HCT116 (cell line): ENCODE measurements around the gene UQCC5. TPM values are rescaled to one million over a fixed set of nuclear protein-coding genes. Genes with fewer than 3 reads are reported as not detected.

Experiments used
- ATAC-seq: fragments of 200-7000 bp; cut with Tn5 transposase; 2 replicates; pipeline ENCODE4 v1.9.1; 2020; ENCODE audit warnings: mild to moderate bottlenecking, moderate library complexity
- BruUV-seq: library from RNA; stranded (reverse); fragments of 400-500 nt; replicated peaks from 2 replicates; lab custom pipeline; 2021; lab: Mats Ljungman, UMichigan
- CTCF ChIA-PET: fragments of 300-600 bp; sonication (Branson Sonifier 250); formaldehyde crosslinking; loops from one replicate; lab custom pipeline; 2021; ENCODE audit warnings: antibody characterized with exemption; lab: Charles Lee
- POLR2A ChIA-PET: fragments of 300-600, 350-600 bp; sonication (Branson Sonifier 250); formaldehyde crosslinking; loops from one replicate; lab custom pipeline; 2021; ENCODE audit warnings: antibody characterized with exemption; lab: Charles Lee
- RAD21 ChIA-PET, 2 experiments: fragments of 300-600 bp; sonication (Branson Sonifier 250); formaldehyde crosslinking; loops; one replicate each; lab custom pipeline; 2023; ENCODE audit warnings: low total read pairs in 2 of 2; ENCODE audit not compliant: uncharacterized antibody in 2 of 2, unreplicated experiment in 2 of 2, low non-redundant PET in 1 of 2; lab: Charles Lee
- DNase-seq: peaks from one replicate; pipeline ENCODE4 v3.0.0-alpha.2; 2010; ENCODE audit warnings: low read depth, low spot score
- H2AFZ ChIP-seq: fragments of 200-600 bp; shearing (Covaris generic), sonication (generic); 2 replicates; pipeline ENCODE4 v1.6.1; 2017; ENCODE audit warnings: low read depth, mixed run types, mixed read lengths, antibody characterized with exemption, low read length; ENCODE audit not compliant: poor library complexity, severe bottlenecking
- H3K27ac ChIP-seq: 2 replicates; pipeline ENCODE4 v1.5.1; 2012; ENCODE audit warnings: low read depth, low read length
- H3K27me3 ChIP-seq: fragments of 200-600 bp; sonication (generic); 2 replicates; pipeline ENCODE4 v1.6.1; 2016; ENCODE audit warnings: mixed run types, low read length, mixed read lengths; ENCODE audit not compliant: insufficient read depth
- H3K36me3 ChIP-seq, 2 experiments: fragments of 200-500 bp in 1 of 2; fragments of 200-600 bp in 1 of 2; sonication (Bioruptor generic) in 1 of 2; sonication (generic) in 1 of 2; 2 replicates each; pipeline versions ENCODE4 v1.5.1 to v1.6.1; 2014 to 2016; ENCODE audit warnings: low read length in 2 of 2, inconsistent platforms in 1 of 2, mixed read lengths in 1 of 2, mixed run types in 1 of 2; ENCODE audit not compliant: insufficient read depth in 2 of 2, control insufficient read depth in 1 of 2
- H3K4me1 ChIP-seq, 2 experiments: fragments of 200-600 bp in 1 of 2; sonication (generic) in 1 of 2; 2 replicates each; pipeline versions ENCODE4 v1.5.1 to v1.6.1; 2012 to 2017; ENCODE audit warnings: low read length in 2 of 2, inconsistent platforms in 1 of 2, mild to moderate bottlenecking in 1 of 2, mixed read lengths in 1 of 2, mixed run types in 1 of 2, moderate library complexity in 1 of 2; ENCODE audit not compliant: insufficient read depth in 2 of 2, control insufficient read depth in 1 of 2
- H3K4me2 ChIP-seq: fragments of 200-600 bp; sonication (generic); 2 replicates; pipeline ENCODE4 v1.6.1; 2017; ENCODE audit warnings: mixed run types, low read length, mixed read lengths
- H3K4me3 ChIP-seq, 2 experiments: fragments of 200-600 bp in 1 of 2; sonication (generic) in 1 of 2; replicated peaks in 1 of 2; 2 replicates each; pipeline ENCODE4 v1.5.1; 2011 to 2016; ENCODE audit warnings: low read length in 2 of 2, control low read depth in 1 of 2, low read depth in 1 of 2, mild to moderate bottlenecking in 1 of 2, mixed read lengths in 1 of 2, mixed run types in 1 of 2
- H3K79me2 ChIP-seq: fragments of 200-600 bp; sonication (generic); 2 replicates; pipeline ENCODE4 v1.6.1; 2017; ENCODE audit warnings: mild to moderate bottlenecking, mixed run types, low read length, moderate library complexity, mixed read lengths; ENCODE audit not compliant: insufficient read depth
- H3K9ac ChIP-seq: fragments of 200-600 bp; sonication (generic); 2 replicates; pipeline ENCODE4 v1.6.1; 2016; ENCODE audit warnings: low read length, mixed read lengths
- H3K9me2 ChIP-seq: fragments of 200-600 bp; sonication (generic), shearing (Covaris generic); 2 replicates; pipeline ENCODE4 v1.6.1; 2017; ENCODE audit warnings: mixed run types, mild to moderate bottlenecking, moderate library complexity; ENCODE audit not compliant: insufficient read depth
- H3K9me3 ChIP-seq, 2 experiments: fragments of 200-500 bp in 1 of 2; fragments of 200-600 bp in 1 of 2; sonication (Bioruptor generic) in 1 of 2; sonication (generic) in 1 of 2; 2 replicates each; pipeline ENCODE4 v1.6.1; 2014 to 2017; ENCODE audit warnings: low read length in 2 of 2, mixed read lengths in 2 of 2, inconsistent platforms in 1 of 2, low read depth in 1 of 2, mild to moderate bottlenecking in 1 of 2, mixed run types in 1 of 2, moderate library complexity in 1 of 2; ENCODE audit not compliant: control insufficient read depth in 1 of 2, insufficient read depth in 1 of 2
- H4K20me1 ChIP-seq: fragments of 200-600 bp; sonication (generic), shearing (Covaris generic); 2 replicates; pipeline ENCODE4 v1.6.1; 2017; ENCODE audit warnings: mixed run types, mild to moderate bottlenecking, moderate library complexity; ENCODE audit not compliant: insufficient read depth
- ATF3 ChIP-seq: IDR thresholded peaks from 2 replicates; pipeline ENCODE4 v1.6.1; 2012
- CBX3 ChIP-seq: IDR thresholded peaks from 2 replicates; pipeline ENCODE4 v1.6.1; 2012; ENCODE audit warnings: low read depth
- CTCF ChIP-seq, 3 experiments: fragments of 200-600 bp in 1 of 3; sonication (generic) in 1 of 3; IDR thresholded peaks in 2 of 3; conservative IDR thresholded peaks in 1 of 3; 2 replicates each; pipeline ENCODE4 v1.5.1; 2012 to 2017; ENCODE audit warnings: low read depth in 2 of 3, low read length in 2 of 3, antibody characterized with exemption in 1 of 3, borderline replicate concordance in 1 of 3, control low read depth in 1 of 3, mild to moderate bottlenecking in 1 of 3, mixed read lengths in 1 of 3, mixed run types in 1 of 3, moderate library complexity in 1 of 3; ENCODE audit not compliant: insufficient read depth in 1 of 3
- ELF1 ChIP-seq: IDR thresholded peaks from 2 replicates; pipeline ENCODE4 v1.6.1; 2012; ENCODE audit warnings: low read depth, borderline replicate concordance
- EZH2 ChIP-seq: fragments of 200-600 bp; sonication (generic); IDR thresholded peaks from 2 replicates; pipeline ENCODE4 v1.6.1; 2017; ENCODE audit warnings: antibody characterized with exemption, mixed run types
- EZH2phosphoT487 ChIP-seq: fragments of 200-600 bp; IDR thresholded peaks from 2 replicates; pipeline ENCODE4 v1.6.1; 2018; ENCODE audit warnings: antibody characterized with exemption, borderline replicate concordance
- FOSL1 ChIP-seq: IDR thresholded peaks from 2 replicates; pipeline ENCODE4 v1.6.1; 2012; ENCODE audit warnings: low read depth
- MAX ChIP-seq: IDR thresholded peaks from 2 replicates; pipeline ENCODE4 v1.6.1; 2012
- POLR2A ChIP-seq: IDR thresholded peaks from 2 replicates; pipeline ENCODE4 v1.7.0; 2011; ENCODE audit warnings: borderline replicate concordance; ENCODE audit not compliant: insufficient read depth, insufficient read length; ENCODE audit errors: extremely low read depth
- POLR2AphosphoS5 ChIP-seq: IDR thresholded peaks from 2 replicates; pipeline ENCODE4 v1.6.1; 2011; ENCODE audit warnings: mild to moderate bottlenecking, low read depth, low read length, moderate library complexity
- REST ChIP-seq: IDR thresholded peaks from 2 replicates; pipeline ENCODE4 v1.6.1; 2012; ENCODE audit warnings: low read depth
- SIN3A ChIP-seq: IDR thresholded peaks from 2 replicates; pipeline ENCODE4 v1.6.1; 2012; ENCODE audit warnings: low read depth
- SP1 ChIP-seq: IDR thresholded peaks from 2 replicates; pipeline ENCODE4 v1.6.1; 2012; ENCODE audit warnings: low read depth
- SRF ChIP-seq: IDR thresholded peaks from 2 replicates; pipeline ENCODE4 v1.6.1; 2012; ENCODE audit warnings: low read depth
- TCF7L2 ChIP-seq: IDR thresholded peaks from 2 replicates; pipeline ENCODE4 v1.7.0; 2011; ENCODE audit warnings: borderline replicate concordance, inconsistent platforms; ENCODE audit not compliant: insufficient read depth, insufficient read length; ENCODE audit errors: extremely low read depth
- YY1 ChIP-seq: IDR thresholded peaks from 2 replicates; pipeline ENCODE4 v1.6.1; 2011; ENCODE audit warnings: low read length, low read depth, moderate library complexity, mild to moderate bottlenecking; ENCODE audit not compliant: insufficient replicate concordance; ENCODE audit errors: extremely low read depth
- ZBTB33 ChIP-seq: IDR thresholded peaks from 2 replicates; pipeline ENCODE4 v1.6.1; 2011; ENCODE audit warnings: mild to moderate bottlenecking, low read length, moderate library complexity; ENCODE audit not compliant: insufficient replicate concordance; ENCODE audit errors: extremely low read depth
- ZFX ChIP-seq: fragments of 450-650 bp; IDR thresholded peaks from 2 replicates; pipeline ENCODE4 v1.6.1; 2017
- ZNF274 ChIP-seq: fragments of 200-500 bp; sonication (Bioruptor generic); IDR thresholded peaks from 2 replicates; pipeline ENCODE4 v1.6.1; 2014; ENCODE audit warnings: mild to moderate bottlenecking, low read depth, low read length, inconsistent platforms
- intact Hi-C: fragments of 100-400 bp; cut with micrococcal nuclease; formaldehyde crosslinking; loops from 2 replicates; pipeline ENCODE4 v1.10.0; 2022
- total RNA-seq: library from RNA; stranded (reverse); gene quantifications from one replicate; pipeline ENCODE4 v1.2.1, GENCODE V29; 2021; ENCODE audit not compliant: unreplicated experiment

UQCC5 gene
- total RNA-seq, 1 experiment from 2014 or later = 14.1 TPM

GRCh38 chr3:52523386-52524257 is 12.8 kb upstream of the UQCC5 start:
- no TSS peak for BruUV-seq
- TF ChIP-seq YY1 (no peak), SRF (no peak), SP1 (no peak), POLR2A (no peak), ELF1 (no peak), TCF7L2 (no peak), POLR2AphosphoS5 (no peak), MAX (no peak), REST (no peak), FOSL1 (no peak), ATF3 (no peak), ZFX (no peak), ZBTB33 (no peak), EZH2phosphoT487 (no peak), SIN3A (no peak), CTCF (IDR thresholded peaks at IDR 0.05 in 2 of 3, conservative IDR thresholded peaks at IDR 0.05 in 1 of 3; ENCODE audit: borderline replicate concordance in 1 of 3, insufficient read depth in 1 of 3, low read depth in 2 of 3, low read length in 2 of 3) (no peak), CBX3 (no peak), ZNF274 (no peak), EZH2 (no peak)
- ChIA-PET POLR2A (no interaction called here), CTCF (no interaction called here), RAD21 (no interaction called here)
- H3K9me3 ChIP-seq = no peaks in the 10 kb centered on the region
- peaks cover 11 to 17% of the 10 kb centered on the region in 2 experiments for H3K36me3 ChIP-seq
- H3K9ac ChIP-seq = no peak overlapping the region
- intact Hi-C loops = no loop called here
- no peak overlapping the region for H3K27ac ChIP-seq
- H3K27me3 ChIP-seq = no peaks in the 10 kb centered on the region
- no peak overlapping the region for H2AFZ ChIP-seq
- H3K4me3 ChIP-seq = no peak overlapping the region
- peaks cover 0 to 3% of the 10 kb centered on the region in 2 experiments; a peak in 1 of 4 replicates for H3K4me1 ChIP-seq
- H3K79me2 ChIP-seq = no peaks in the 10 kb centered on the region
- no peaks in the 10 kb centered on the region for H4K20me1 ChIP-seq
- DNase-seq = no peak
- H3K9me2 ChIP-seq = no peaks in the 10 kb centered on the region
- no peak for ATAC-seq
- H3K4me2 ChIP-seq = no peak overlapping the region
